NOMO-1 treated with DMSO at 0.1 percent for 48 hours (cell line): ENCODE data around the gene PTMA.
A peak's percentile ranks its signal among the peaks of the same experiment; 100 is the strongest.
"Not testable (repeated sequence)": the region's sequence is repeated elsewhere in the genome, so short reads cannot be mapped to it uniquely, and the experiment has no call there.

Source experiments
- DNase-seq: peaks from one replicate; lab custom pipeline; 2025; ENCODE audit not compliant: unreplicated experiment; lab: John Stamatoyannopoulos, UW

PTMA gene

DNA sequence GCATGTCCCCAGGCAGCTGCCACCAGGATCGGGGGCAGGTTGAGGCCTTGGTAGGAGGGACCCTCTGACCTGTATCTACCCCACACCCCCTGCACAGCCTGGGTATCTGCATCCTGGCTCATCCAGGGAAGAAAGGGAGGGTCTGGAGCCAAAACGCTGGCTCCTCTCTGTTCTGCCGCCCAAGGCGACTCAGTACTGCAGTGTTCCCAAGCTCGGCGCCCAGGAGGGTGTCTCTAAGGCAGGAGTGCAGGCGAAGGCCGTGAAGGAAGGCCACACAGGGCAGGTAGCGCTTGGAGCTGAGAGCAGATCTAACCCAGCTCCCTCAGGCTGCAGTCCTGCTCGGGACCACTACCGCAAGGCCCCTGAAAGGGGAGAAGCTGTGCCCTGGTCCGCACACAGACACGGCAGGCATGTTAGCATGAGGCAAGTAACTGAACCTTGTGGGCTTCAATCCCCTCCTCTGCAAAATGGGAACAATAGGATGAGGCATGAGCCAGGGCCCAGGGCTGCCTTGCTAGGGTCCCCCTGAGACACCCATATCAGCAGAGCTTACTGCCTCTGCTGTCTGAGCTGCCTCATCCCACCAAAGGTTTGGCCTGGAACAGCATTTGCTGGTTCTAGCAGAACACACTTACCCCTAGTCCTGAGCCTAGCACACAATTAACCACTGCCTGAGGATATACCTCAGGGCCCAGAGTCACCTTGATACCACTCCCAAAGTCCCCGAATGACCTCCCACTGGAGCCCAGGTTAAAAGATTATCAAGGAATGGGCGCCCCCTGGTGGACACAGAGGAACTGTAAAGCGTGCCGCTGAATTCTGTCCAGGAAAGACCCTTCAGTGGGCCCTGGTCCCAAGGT lies 6.5 kb downstream of the PTMA start:
- DNase-seq = peak; percentile 34

- DNase-seq = no peak
Observed at GRCh38 chr2:231715499-231715837, 7.1 kb downstream of the PTMA start.

- DNase-seq = no peak
Observed at GRCh38 chr2:231715988-231716616, 7.8 kb downstream of the PTMA start.

GRCh38 chr2:231716666-231717280 lies 8.4 kb downstream of the PTMA start:
- no peak for DNase-seq

DNA sequence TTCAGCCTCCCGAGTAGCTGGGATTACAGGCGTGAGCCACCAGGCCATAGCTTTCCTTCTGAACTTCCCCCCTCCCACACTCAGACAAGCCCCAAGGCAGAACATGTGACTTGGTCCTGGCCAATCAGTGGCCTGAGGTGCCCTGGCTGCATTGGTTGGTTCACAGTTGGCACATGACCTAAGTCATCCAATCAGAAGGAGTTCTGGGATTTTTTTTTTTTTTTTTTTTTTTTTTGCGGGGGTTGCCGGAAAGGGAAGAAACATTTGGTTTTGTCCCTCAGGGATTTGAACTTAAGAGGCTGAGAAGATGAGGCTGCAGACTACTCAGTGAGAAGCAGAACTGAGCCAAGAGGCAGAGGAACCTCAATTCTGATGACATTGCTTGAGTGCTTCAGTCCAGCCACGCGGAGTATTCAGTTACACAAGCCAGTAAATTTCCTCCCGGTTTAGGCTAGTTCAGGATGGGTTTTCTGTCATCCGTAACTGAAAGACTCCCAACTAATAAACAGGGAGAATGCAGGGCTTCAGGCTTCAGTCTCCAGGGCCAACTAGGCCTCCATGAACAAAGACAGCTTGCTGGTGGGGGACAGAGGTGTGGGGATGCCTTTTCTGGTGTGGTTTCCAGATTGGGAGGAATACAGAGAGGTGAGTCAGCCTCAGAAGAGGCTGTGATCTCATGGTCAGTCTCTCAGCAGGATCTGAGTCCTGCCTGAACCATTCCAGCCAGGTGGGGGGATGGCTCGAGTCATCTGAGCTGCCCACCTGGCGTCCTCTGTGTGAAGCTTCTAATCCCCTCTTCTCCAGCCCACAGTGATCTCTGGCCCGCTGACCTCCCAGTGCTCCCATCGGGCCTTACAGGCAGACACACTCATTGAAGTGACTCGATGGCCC lies 9.2 kb downstream of the PTMA start:
- DNase-seq = peak; percentile 74

- DNase-seq = no peak
Observed at GRCh38 chr2:231718799-231719198, 10.5 kb downstream of the PTMA start.

DNA sequence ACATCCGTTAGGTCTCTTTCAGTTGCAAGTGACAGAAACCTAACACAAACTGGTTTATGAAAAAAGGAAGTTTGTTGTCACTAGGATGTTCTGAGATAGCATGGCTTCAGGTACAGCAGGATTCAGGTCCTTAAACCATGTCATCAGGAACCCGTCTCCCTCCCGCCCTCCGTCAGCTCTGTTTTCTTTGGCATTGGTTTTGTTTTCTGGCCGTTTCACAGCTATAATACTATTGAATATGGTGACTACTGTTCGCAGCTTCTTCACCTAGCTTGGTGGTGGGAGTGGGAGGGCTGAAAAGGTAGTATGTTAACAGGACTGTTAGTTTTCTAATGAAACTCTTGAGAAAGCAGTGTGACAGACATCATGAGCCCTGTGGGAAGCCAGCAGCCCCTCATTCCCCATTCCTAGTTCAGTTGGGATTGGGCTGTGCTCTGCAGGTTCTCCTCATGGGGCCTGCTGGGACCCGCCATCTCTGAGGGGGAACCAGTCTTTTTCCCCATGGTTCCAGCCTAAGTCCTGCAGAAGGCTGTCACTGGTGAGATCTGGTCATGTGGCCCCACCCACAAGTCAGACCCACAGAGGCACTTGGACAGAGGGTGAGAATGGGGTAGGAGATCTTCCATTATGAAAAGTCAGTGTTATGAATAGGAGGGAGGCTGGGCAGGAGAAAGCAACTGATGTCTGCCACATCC lies 12.1 kb downstream of the PTMA start:
- no peak for DNase-seq

GRCh38 chr2:231720987-231721966 lies 13.0 kb downstream of the PTMA start:
- DNase-seq = peak; percentile 78

GRCh38 chr2:231722721-231723307 lies 14.5 kb downstream of the PTMA start:
- DNase-seq = no peak

GRCh38 chr2:231725476-231725875 lies 17.2 kb downstream of the PTMA start:
- DNase-seq = no peak

DNA sequence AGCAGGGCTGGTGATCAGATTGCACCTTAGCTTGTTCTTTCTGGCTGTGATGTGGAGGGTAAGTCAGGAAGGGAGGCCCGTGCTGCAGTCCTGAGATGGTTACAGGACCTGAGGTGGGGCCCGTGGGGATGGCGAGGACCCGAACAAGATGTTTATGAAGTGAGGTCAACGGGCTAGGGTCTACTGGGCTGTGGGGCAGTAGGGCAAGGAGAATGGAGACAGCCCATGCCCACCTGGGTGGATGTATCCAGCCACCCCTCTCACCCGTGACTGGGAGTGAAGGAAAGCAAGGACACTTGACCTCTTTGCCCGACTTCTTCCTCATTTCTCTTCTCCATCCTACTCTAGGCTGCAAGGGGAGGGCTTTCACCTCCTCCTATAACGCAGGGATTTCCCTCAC lies 18.0 kb downstream of the PTMA start:
- DNase-seq = no peak

DNA sequence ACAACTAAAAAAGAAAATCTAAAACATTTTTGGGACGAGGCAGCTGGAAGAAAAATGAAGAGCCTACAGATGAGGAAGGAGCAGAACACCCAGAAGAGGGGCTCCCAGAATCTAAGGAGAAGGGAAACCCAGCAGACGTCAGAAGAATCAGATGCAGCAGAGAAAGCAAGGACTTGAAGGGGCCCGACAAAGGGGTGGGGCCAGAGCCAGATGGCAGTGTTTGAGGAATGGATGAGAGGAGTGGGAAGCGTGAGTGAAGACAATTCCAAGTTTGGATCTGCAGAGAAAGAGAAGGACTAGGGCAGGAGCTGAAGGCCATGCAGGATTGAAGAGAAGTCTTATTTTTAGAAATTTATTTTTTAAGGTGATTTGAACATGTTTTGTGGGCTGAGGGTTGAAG lies 19.3 kb downstream of the PTMA start:
- no peak for DNase-seq

- DNase-seq = no peak
Observed at GRCh38 chr2:231732604-231733003, 24.3 kb downstream of the PTMA start.

DNA sequence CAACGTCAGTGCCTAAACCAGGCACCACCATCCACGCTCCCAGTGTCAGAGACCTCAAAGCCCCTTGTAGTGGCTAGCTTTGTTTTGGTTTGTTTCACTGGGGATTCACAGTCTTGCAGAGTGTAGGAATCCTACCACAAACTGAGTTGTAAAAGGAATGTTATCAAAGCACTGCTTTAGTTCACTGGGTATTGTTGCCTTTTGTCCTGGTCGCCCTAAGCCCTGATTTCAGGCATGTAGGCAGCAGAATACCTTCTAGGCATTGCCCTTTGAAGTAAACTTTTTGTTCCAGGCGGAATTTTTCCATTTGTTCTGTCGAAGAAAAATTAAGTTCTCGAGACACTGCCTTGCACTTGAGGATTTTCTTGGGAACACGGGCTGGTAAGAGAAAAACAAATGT lies 29.4 kb downstream of the PTMA start:
- DNase-seq = no peak

- DNase-seq = no peak
Observed at GRCh38 chr2:231743376-231744116, 35.2 kb downstream of the PTMA start.

- no peak for DNase-seq
Observed at GRCh38 chr2:231745303-231746038, 37.1 kb downstream of the PTMA start.

- DNase-seq = not testable (repeated sequence)
Observed at GRCh38 chr2:231748153-231748896, 40.0 kb downstream of the PTMA start.
